IMR-90 (cell line): ENCODE data around the gene MORC1. TPM values are rescaled to one million over a fixed set of nuclear protein-coding genes. Genes with fewer than 3 reads are reported as not detected.

Experiments
- ATAC-seq: fragments of 200-7000 bp; cut with Tn5 transposase; 2 replicates; pipeline ENCODE4 v1.9.1; 2020; ENCODE audit warnings: low read depth, mild to moderate bottlenecking, moderate library complexity
- BruUV-seq: library from RNA; stranded (reverse); fragments of 400-500 nt; replicated peaks from 2 replicates; lab custom pipeline; 2021; lab: Mats Ljungman, UMichigan
- CTCF ChIA-PET: fragments of 300-600 bp; formaldehyde crosslinking; extraction: SDS; loops from one replicate; lab custom pipeline; 2021; ENCODE audit warnings: antibody characterized with exemption; lab: Yijun Ruan, JAX
- POLR2A ChIA-PET: fragments of 300-600 bp; sonication (Branson Sonifier 250); formaldehyde crosslinking; loops from one replicate; lab custom pipeline; 2022; ENCODE audit warnings: antibody characterized with exemption; ENCODE audit not compliant: unreplicated experiment; lab: Charles Lee
- DNase-seq: peaks from one replicate; pipeline ENCODE4 v3.0.0; 2013
- H2AFZ ChIP-seq: replicated peaks from 2 replicates; pipeline ENCODE3; 2013; ENCODE audit warnings: low read length, mild to moderate bottlenecking; ENCODE audit not compliant: poor library complexity
- H2AK5ac ChIP-seq: 2 replicates; pipeline ENCODE4 v1.6.1; 2013; ENCODE audit warnings: low read depth, low read length, inconsistent platforms
- H2AK9ac ChIP-seq: replicated peaks from 2 replicates; pipeline ENCODE3; 2013; ENCODE audit warnings: mild to moderate bottlenecking, low read depth, low read length, moderate library complexity; ENCODE audit not compliant: poor library complexity
- H2BK120ac ChIP-seq: 2 replicates; pipeline ENCODE4 v1.6.1; 2013; ENCODE audit warnings: low read depth, low read length, inconsistent platforms
- H2BK15ac ChIP-seq: 3 replicates; pipeline ENCODE4 v1.6.1; 2013; ENCODE audit warnings: low read depth, low read length, inconsistent platforms
- H2BK20ac ChIP-seq: 2 replicates; pipeline ENCODE4 v1.6.1; 2013; ENCODE audit warnings: low read depth, mild to moderate bottlenecking, inconsistent platforms, low read length, moderate library complexity
- H2BK5ac ChIP-seq: 2 replicates; pipeline ENCODE4 v1.6.1; 2013; ENCODE audit warnings: mild to moderate bottlenecking, low read depth, low read length, inconsistent platforms; ENCODE audit not compliant: poor library complexity, severe bottlenecking
- H3K14ac ChIP-seq: replicated peaks from 2 replicates; pipeline ENCODE4 v1.6.1; 2013; ENCODE audit warnings: low read depth, low read length, inconsistent platforms
- H3K18ac ChIP-seq: 2 replicates; pipeline ENCODE4 v1.6.1; 2013; ENCODE audit warnings: low read depth, low read length, control low read depth
- H3K23ac ChIP-seq: 2 replicates; pipeline ENCODE4 v1.6.1; 2013; ENCODE audit warnings: low read depth, low read length, inconsistent platforms
- H3K27ac ChIP-seq: 2 replicates; pipeline ENCODE4 v1.5.1; 2013; ENCODE audit warnings: mild to moderate bottlenecking, control low read depth, low read length; ENCODE audit not compliant: insufficient read depth
- H3K27me3 ChIP-seq: 2 replicates; pipeline ENCODE4 v1.6.1; 2013; ENCODE audit warnings: low read length; ENCODE audit not compliant: control insufficient read depth, insufficient read depth
- H3K36me3 ChIP-seq: 2 replicates; pipeline ENCODE4 v1.6.1; 2013; ENCODE audit warnings: low read length, mixed read lengths; ENCODE audit not compliant: control insufficient read depth, insufficient read depth
- H3K4ac ChIP-seq: 2 replicates; pipeline ENCODE4 v1.6.1; 2013; ENCODE audit warnings: low read depth, low read length, inconsistent platforms
- H3K4me1 ChIP-seq: 2 replicates; pipeline ENCODE4 v1.6.1; 2013; ENCODE audit warnings: low read length, mixed read lengths; ENCODE audit not compliant: control insufficient read depth, insufficient read depth
- H3K4me2 ChIP-seq: 2 replicates; pipeline ENCODE4 v1.6.1; 2013; ENCODE audit warnings: low read depth, mild to moderate bottlenecking, control low read depth, low read length, moderate library complexity
- H3K4me3 ChIP-seq: 2 replicates; pipeline ENCODE4 v1.5.1; 2013; ENCODE audit warnings: low read depth, mild to moderate bottlenecking, control low read depth, low read length, moderate library complexity; ENCODE audit not compliant: insufficient read depth
- H3K56ac ChIP-seq: 2 replicates; pipeline ENCODE4 v1.6.1; 2013; ENCODE audit warnings: low read length, inconsistent platforms; ENCODE audit not compliant: insufficient read depth; ENCODE audit errors: extremely low read depth
- H3K79me1 ChIP-seq, 2 experiments: 2 replicates each; pipeline ENCODE4 v1.6.1; 2013; ENCODE audit warnings: low read length in 2 of 2, inconsistent platforms in 1 of 2, low read depth in 1 of 2
- H3K9ac ChIP-seq: 2 replicates; pipeline ENCODE4 v1.6.1; 2013; ENCODE audit warnings: low read depth, low read length, control low read depth
- H3K9me1 ChIP-seq: 2 replicates; pipeline ENCODE4 v1.6.1; 2013; ENCODE audit warnings: low read length, inconsistent platforms; ENCODE audit not compliant: insufficient read depth
- H3K9me3 ChIP-seq: 2 replicates; pipeline ENCODE4 v1.6.1; 2013; ENCODE audit warnings: low read length; ENCODE audit not compliant: control insufficient read depth, insufficient read depth
- H4K20me1 ChIP-seq: 2 replicates; pipeline ENCODE4 v1.6.1; 2013; ENCODE audit warnings: low read length, inconsistent platforms; ENCODE audit not compliant: insufficient read depth
- H4K5ac ChIP-seq: 2 replicates; pipeline ENCODE4 v1.6.1; 2013; ENCODE audit warnings: mild to moderate bottlenecking, low read depth, low read length, control low read depth
- H4K8ac ChIP-seq, 2 experiments: 2 replicates each; pipeline ENCODE4 v1.6.1; 2013; ENCODE audit warnings: low read depth in 2 of 2, low read length in 2 of 2, control low read depth in 1 of 2, inconsistent platforms in 1 of 2
- H4K91ac ChIP-seq: 2 replicates; pipeline ENCODE4 v1.6.1; 2013; ENCODE audit warnings: low read depth, low read length, inconsistent platforms; ENCODE audit not compliant: insufficient read depth
- BHLHE40 ChIP-seq: fragments of 150-350 bp; IDR thresholded peaks from 2 replicates; pipeline ENCODE4 v1.6.1; 2016; ENCODE audit warnings: mild to moderate bottlenecking, low read depth, low read length
- CEBPB ChIP-seq: IDR thresholded peaks from 2 replicates; pipeline ENCODE4 v1.6.1; 2012; ENCODE audit warnings: low read depth, low read length, improper control_type of control experiment
- CHD1 ChIP-seq: IDR thresholded peaks from 2 replicates; pipeline ENCODE4 v1.6.1; 2012; ENCODE audit warnings: low read depth, low read length, improper control_type of control experiment
- CTCF ChIP-seq: conservative IDR thresholded peaks from 2 replicates; pipeline ENCODE4 v1.5.1; 2012; ENCODE audit warnings: mild to moderate bottlenecking, low read depth, low read length, improper control_type of control experiment
- ELK1 ChIP-seq: fragments of 150-350 bp; IDR thresholded peaks from 2 replicates; pipeline ENCODE4 v1.6.1; 2016; ENCODE audit warnings: low read depth, mild to moderate bottlenecking, low read length, moderate library complexity, borderline replicate concordance
- FOS ChIP-seq: fragments of 150-350 bp; IDR thresholded peaks from 2 replicates; pipeline ENCODE4 v1.6.1; 2016; ENCODE audit warnings: low read depth, low read length
- MAFK ChIP-seq: IDR thresholded peaks from 2 replicates; pipeline ENCODE4 v1.6.1; 2012; ENCODE audit warnings: low read depth, low read length, improper control_type of control experiment
- MAZ ChIP-seq: IDR thresholded peaks from 2 replicates; pipeline ENCODE4 v1.6.1; 2012; ENCODE audit warnings: low read depth, mild to moderate bottlenecking, low read length, improper control_type of control experiment, moderate library complexity, borderline replicate concordance
- MXI1 ChIP-seq: IDR thresholded peaks from 2 replicates; pipeline ENCODE4 v1.6.1; 2012; ENCODE audit warnings: low read depth, mild to moderate bottlenecking, low read length, moderate library complexity, borderline replicate concordance
- NFE2L2 ChIP-seq: fragments of 150-350 bp; IDR thresholded peaks from 2 replicates; pipeline ENCODE4 v1.6.1; 2016; ENCODE audit warnings: low read depth, mild to moderate bottlenecking, low read length
- POLR2A ChIP-seq: IDR thresholded peaks from 2 replicates; pipeline ENCODE4 v1.6.1; 2012; ENCODE audit warnings: mild to moderate bottlenecking, low read depth, low read length
- RAD21 ChIP-seq: IDR thresholded peaks from 2 replicates; pipeline ENCODE4 v1.6.1; 2012; ENCODE audit warnings: low read length, improper control_type of control experiment
- RCOR1 ChIP-seq: IDR thresholded peaks from 2 replicates; pipeline ENCODE4 v1.6.1; 2012; ENCODE audit warnings: mild to moderate bottlenecking, low read length, improper control_type of control experiment; ENCODE audit not compliant: insufficient replicate concordance
- RFX5 ChIP-seq: IDR thresholded peaks from 2 replicates; pipeline ENCODE4 v1.8.0; 2012; ENCODE audit warnings: low read depth, mild to moderate bottlenecking, low read length, moderate library complexity
- SMC3 ChIP-seq: fragments of 150-350 bp; IDR thresholded peaks from 2 replicates; pipeline ENCODE4 v1.6.1; 2016; ENCODE audit warnings: low read depth, mild to moderate bottlenecking, antibody characterized with exemption, low read length, moderate library complexity
- WGBS, 2 experiments: methylation state at CpG; one replicate each; pipeline versions ENCODE4 v1.1.5 to v1.1.7; 2013; ENCODE audit warnings: missing lambda C conversion rate in 2 of 2; ENCODE audit not compliant: insufficient read length in 1 of 2; ENCODE audit errors: extremely low coverage in 2 of 2; 5-methylcytosine and 5-hydroxymethylcytosine counted together
- dilution Hi-C: fragments of 300-500 bp; cut with HindIII; formaldehyde crosslinking; loops from one replicate; pipeline ENCODE4 v1.14.3; 2018; ENCODE audit warnings: low sequenced_read_pairs; ENCODE audit not compliant: unreplicated experiment
- in situ Hi-C: fragments of 300-500 bp; cut with MboI; formaldehyde crosslinking; loops from 3 replicates; pipeline ENCODE4 v1.14.3; 2019; ENCODE audit warnings: low sequenced_read_pairs, inconsistent platforms, mixed read lengths
- intact Hi-C: fragments of 100-400 bp; cut with micrococcal nuclease; formaldehyde crosslinking; loops from 2 replicates; pipeline ENCODE4 v1.10.0; 2022
- polyA plus RNA-seq, 3 experiments: library from polyadenylated mRNA; depleted of rRNA; stranded (reverse); fragments of >200 nt; gene quantifications; 2 replicates each; pipeline ENCODE4 v1.2.3, GENCODE V29; 2012; ENCODE audit warnings: low replicate concordance in 1 of 3
- total RNA-seq: library from RNA; depleted of rRNA; stranded (reverse); fragments of >200 nt; gene quantifications from 2 replicates; pipeline ENCODE4 v1.2.3, GENCODE V29; 2012
- TF ChIP-seq, protein P1 (sequence below): fragments of 150-350 bp; IDR thresholded peaks from 2 replicates; pipeline ENCODE4 v1.6.1; 2017; ENCODE audit warnings: mild to moderate bottlenecking, antibody characterized with exemption, low read length, low read depth

Gene MORC1
- total and polyA plus RNA-seq, 2 of the 4 experiments (the other 2 are of a cell fraction): not detected

DNA sequence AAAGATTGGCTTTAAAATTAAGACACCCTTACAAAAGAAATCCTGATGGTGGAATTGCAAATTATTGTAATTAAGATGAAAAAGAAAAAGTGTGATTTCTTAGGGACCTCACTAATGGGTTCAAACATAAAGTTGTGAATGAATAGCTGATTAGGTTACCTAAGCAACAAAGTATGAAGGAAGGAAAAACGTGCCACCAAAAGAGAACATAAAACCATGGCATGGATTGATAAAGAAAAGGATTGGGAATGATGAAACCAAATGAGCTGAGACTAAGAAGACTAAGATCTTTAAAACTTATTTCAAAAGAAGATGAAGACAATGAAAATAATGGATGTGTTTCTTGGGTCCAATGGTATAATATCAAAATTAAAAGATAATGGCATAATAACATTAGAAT is 132.1 kb downstream of the MORC1 start:
- Histone ChIP-seq H3K4me2 (no peak overlapping the region), H3K4me3 (no peak overlapping the region), H3K23ac (no peak overlapping the region), H3K14ac (no peak overlapping the region), H3K9me1 (no peaks in the 10 kb centered on the region), H2BK5ac (no peak overlapping the region), H2BK120ac (no peak overlapping the region), H4K20me1 (no peaks in the 10 kb centered on the region), H2BK15ac (no peak overlapping the region), H2AFZ (no peak overlapping the region), H3K9me3 (no peaks in the 10 kb centered on the region), H3K18ac (no peak overlapping the region), H3K27ac (no peak overlapping the region), H3K79me1 (no peaks in the 10 kb centered on the region), H3K4ac (no peak overlapping the region), H3K9ac (no peak overlapping the region), H4K91ac (no peak overlapping the region), H4K5ac (no peak overlapping the region), H2AK9ac (no peak overlapping the region), H3K4me1 (no peaks in the 10 kb centered on the region), H3K36me3 (no peaks in the 10 kb centered on the region), H2BK20ac (no peak overlapping the region), H3K56ac (no peak overlapping the region), H4K8ac (no peak overlapping the region), H3K27me3 (no peaks in the 10 kb centered on the region), H2AK5ac (no peak overlapping the region)
- CTCF ChIA-PET: no interaction called here
- POLR2A ChIA-PET: no interaction called here
- TF ChIP-seq CTCF (no peak), RCOR1 (no peak), CEBPB (no peak), RFX5 (no peak), MAZ (no peak), BHLHE40 (no peak), ELK1 (no peak), SMC3 (no peak), FOS (no peak), POLR2A (no peak), MXI1 (no peak), MAFK (no peak), CHD1 (no peak), RAD21 (no peak), NFE2L2 (no peak)
- TF ChIP-seq, protein P1, sequence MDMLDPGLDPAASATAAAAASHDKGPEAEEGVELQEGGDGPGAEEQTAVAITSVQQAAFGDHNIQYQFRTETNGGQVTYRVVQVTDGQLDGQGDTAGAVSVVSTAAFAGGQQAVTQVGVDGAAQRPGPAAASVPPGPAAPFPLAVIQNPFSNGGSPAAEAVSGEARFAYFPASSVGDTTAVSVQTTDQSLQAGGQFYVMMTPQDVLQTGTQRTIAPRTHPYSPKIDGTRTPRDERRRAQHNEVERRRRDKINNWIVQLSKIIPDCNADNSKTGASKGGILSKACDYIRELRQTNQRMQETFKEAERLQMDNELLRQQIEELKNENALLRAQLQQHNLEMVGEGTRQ: no peak
- in situ Hi-C loops: no loop called here
- intact Hi-C loops: no loop called here
- no CpG with 5 or more reads among the region's 1 CpG for WGBS, 2 experiments
- no TSS peak for BruUV-seq
- dilution Hi-C loops: no loop called here
- DNase-seq (no peak), ATAC-seq (no peak)
